GM12875 (cell line): ENCODE data around the gene TDRD10.

Experiments used
- H3K4me3 ChIP-seq: one replicate; pipeline ENCODE4 v1.5.1; 2011; ENCODE audit warnings: low read depth, low read length, control low read depth
- TF ChIP-seq, protein P1 (sequence below): IDR thresholded peaks from 2 replicates; pipeline ENCODE4 v1.5.1; 2011; ENCODE audit warnings: low read depth, mild to moderate bottlenecking, control low read depth, inconsistent platforms, low read length, moderate library complexity, borderline replicate concordance; ENCODE audit not compliant: insufficient read depth

TDRD10 gene

DNA sequence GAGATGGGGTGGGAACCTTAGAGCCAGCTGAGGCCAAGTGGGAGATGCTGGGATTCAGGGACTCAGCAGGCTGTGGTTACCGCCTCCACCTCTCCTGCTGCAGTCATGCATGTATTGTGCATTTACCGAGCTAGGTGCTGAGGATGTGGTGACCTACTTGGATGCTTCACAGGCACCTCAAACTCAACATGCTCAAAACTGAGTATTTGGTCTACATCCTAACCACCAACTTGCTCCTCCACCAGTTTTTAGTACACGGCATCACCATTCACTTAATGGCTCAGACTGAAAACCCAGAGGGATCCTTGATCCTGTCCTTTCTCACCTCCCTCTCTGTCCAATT is 71.1 kb downstream of the TDRD10 start:
- H3K4me3 ChIP-seq: no peak overlapping the region
- TF ChIP-seq, protein P1, sequence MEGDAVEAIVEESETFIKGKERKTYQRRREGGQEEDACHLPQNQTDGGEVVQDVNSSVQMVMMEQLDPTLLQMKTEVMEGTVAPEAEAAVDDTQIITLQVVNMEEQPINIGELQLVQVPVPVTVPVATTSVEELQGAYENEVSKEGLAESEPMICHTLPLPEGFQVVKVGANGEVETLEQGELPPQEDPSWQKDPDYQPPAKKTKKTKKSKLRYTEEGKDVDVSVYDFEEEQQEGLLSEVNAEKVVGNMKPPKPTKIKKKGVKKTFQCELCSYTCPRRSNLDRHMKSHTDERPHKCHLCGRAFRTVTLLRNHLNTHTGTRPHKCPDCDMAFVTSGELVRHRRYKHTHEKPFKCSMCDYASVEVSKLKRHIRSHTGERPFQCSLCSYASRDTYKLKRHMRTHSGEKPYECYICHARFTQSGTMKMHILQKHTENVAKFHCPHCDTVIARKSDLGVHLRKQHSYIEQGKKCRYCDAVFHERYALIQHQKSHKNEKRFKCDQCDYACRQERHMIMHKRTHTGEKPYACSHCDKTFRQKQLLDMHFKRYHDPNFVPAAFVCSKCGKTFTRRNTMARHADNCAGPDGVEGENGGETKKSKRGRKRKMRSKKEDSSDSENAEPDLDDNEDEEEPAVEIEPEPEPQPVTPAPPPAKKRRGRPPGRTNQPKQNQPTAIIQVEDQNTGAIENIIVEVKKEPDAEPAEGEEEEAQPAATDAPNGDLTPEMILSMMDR: no peak

GRCh38 chr1:154574716-154575115 is 72.7 kb downstream of the TDRD10 start:
- TF ChIP-seq, protein P1: no peak
- H3K4me3 ChIP-seq: no peak overlapping the region

DNA sequence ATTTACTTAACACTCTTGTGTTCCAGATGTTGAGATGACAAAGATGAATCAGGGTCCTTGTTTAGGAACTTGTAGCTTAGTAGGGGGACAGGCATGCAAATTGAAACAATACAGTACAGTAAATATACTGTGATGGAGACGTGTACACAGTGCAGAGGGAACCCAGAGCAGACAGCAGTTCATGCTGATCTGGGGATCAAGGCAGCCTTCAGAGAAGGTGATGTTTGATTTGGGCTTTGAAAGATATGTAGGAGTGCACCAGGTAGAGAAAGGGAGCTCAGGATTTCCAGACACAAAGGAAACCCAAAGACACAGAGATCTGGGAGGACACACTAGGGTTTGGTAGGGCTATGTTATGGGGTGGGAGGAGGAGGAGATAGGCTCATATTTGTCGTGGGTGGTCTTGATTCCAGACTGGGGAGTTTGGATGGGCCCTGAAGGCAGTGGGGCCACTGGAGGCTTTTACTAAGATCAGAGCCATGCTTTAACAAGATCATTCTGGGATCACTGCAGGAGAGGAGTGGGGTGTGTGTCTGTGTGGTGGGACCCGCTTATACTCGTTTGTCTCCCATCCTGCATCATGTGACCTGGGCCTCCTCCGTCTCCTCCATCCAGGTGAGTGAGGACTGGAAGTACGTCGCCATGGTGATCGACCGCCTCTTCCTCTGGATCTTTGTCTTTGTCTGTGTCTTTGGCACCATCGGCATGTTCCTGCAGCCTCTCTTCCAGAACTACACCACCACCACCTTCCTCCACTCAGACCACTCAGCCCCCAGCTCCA is 73.3 kb downstream of the TDRD10 start:
- TF ChIP-seq, protein P1: no peak
- no peak overlapping the region for H3K4me3 ChIP-seq

DNA sequence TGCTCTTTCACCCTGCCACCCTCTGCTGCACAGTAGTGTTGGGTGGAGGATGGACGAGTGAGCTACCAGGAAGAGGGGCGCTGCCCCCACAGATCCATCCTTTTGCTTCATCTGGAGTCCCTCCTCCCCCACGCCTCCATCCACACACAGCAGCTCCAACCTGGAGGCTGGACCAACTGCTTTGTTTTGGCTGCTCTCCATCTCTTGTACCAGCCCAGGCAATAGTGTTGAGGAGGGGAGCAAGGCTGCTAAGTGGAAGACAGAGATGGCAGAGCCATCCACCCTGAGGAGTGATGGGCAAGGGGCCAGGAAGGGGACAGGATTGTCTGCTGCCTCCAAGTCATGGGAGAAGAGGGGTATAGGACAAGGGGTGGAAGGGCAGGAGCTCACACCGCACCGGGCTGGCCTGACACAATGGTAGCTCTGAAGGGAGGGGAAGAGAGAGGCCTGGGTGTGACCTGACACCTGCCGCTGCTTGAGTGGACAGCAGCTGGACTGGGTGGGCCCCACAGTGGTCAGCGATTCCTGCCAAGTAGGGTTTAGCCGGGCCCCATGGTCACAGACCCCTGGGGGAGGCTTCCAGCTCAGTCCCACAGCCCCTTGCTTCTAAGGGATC is 74.0 kb downstream of the TDRD10 start:
- no peak overlapping the region for H3K4me3 ChIP-seq
- TF ChIP-seq, protein P1: no peak

GRCh38 chr1:154577346-154578057 is 75.5 kb downstream of the TDRD10 start:
- TF ChIP-seq, protein P1: no peak
- no peak overlapping the region for H3K4me3 ChIP-seq

DNA sequence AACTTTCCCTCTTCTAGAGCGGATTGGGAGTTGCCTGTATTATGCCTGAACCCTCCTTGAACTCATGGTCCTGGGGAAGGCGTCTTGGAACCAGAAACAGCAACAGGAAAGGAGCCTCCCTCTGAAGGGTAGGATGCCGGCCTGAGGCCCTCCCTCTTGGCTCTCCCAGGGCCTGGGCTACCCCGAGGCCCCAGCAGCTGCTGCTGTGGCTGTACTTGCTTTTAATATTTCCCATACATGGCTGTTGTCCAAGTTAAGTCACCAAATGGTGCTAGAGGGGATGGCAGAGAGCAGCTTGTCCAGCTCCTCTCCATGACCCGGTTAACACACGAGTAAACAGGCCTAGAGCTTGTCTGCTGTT is 76.0 kb downstream of the TDRD10 start:
- TF ChIP-seq, protein P1: no peak
- H3K4me3 ChIP-seq: no peak overlapping the region
